ENCODE results near the gene TUT1. TPM values are rescaled to one million over a fixed set of nuclear protein-coding genes. Genes with fewer than 3 reads are reported as not detected.

The TUT1 gene
- total RNA-seq, 2 experiments from 2014 or later: 22.5 to 38.2 TPM

- Histone ChIP-seq H4K20me1 (ENCODE audit: insufficient read depth, low read length) (peaks cover 6% of the 10 kb centered on the region; the same call in 1 of the 2 replicates), H3K27ac (ENCODE audit: low read depth, low read length, poor library complexity, severe bottlenecking) (no peak overlapping the region), H3K9me3 (ENCODE audit: low read length) (no peaks in the 10 kb centered on the region), H3K36me3 (ENCODE audit: insufficient read depth, low read length) (peaks cover 90% of the 10 kb centered on the region), H3K9me2 (ENCODE audit: insufficient read depth, low read length) (no peaks in the 10 kb centered on the region), H3K4me3 (ENCODE audit: low read depth, low read length, poor library complexity, severe bottlenecking) (no peak overlapping the region), H3K79me2 (ENCODE audit: insufficient read depth, low read depth, low read length) (peaks cover 22% of the 10 kb centered on the region), H2AFZ (ENCODE audit: low read length) (no peak overlapping the region), H3K4me1 (ENCODE audit: insufficient read depth, low read length, poor library complexity, severe bottlenecking) (peaks cover 20% of the 10 kb centered on the region), H3K4me2 (ENCODE audit: low read length) (no peak overlapping the region)
- intact Hi-C loops (cut with micrococcal nuclease; ENCODE audit: unreplicated experiment): no loop called here
- ChIA-PET POLR2A (interaction anchor here (1.8 kb wide), 1 partner anchor 14 kb away, joined by 5 read pairs; the partner anchor contains the start of gene TUT1), CTCF (ENCODE audit: unreplicated experiment) (no interaction called here)
- no TSS peak for BruUV-seq (replicated peaks)
- no peak for DNase-seq (ENCODE audit: low spot score)
- TF ChIP-seq, protein P1, sequence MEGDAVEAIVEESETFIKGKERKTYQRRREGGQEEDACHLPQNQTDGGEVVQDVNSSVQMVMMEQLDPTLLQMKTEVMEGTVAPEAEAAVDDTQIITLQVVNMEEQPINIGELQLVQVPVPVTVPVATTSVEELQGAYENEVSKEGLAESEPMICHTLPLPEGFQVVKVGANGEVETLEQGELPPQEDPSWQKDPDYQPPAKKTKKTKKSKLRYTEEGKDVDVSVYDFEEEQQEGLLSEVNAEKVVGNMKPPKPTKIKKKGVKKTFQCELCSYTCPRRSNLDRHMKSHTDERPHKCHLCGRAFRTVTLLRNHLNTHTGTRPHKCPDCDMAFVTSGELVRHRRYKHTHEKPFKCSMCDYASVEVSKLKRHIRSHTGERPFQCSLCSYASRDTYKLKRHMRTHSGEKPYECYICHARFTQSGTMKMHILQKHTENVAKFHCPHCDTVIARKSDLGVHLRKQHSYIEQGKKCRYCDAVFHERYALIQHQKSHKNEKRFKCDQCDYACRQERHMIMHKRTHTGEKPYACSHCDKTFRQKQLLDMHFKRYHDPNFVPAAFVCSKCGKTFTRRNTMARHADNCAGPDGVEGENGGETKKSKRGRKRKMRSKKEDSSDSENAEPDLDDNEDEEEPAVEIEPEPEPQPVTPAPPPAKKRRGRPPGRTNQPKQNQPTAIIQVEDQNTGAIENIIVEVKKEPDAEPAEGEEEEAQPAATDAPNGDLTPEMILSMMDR (conservative IDR thresholded peaks at IDR 0.05; ENCODE audit: low read length): no peak
- no peak for TF ChIP-seq EZH2phosphoT487 (IDR thresholded peaks at IDR 0.05; ENCODE audit: borderline replicate concordance, low read depth, low read length)
These were observed 14.1 kb downstream of the TUT1 start for GRCh38 chr11:62577046-62577714.

DNA sequence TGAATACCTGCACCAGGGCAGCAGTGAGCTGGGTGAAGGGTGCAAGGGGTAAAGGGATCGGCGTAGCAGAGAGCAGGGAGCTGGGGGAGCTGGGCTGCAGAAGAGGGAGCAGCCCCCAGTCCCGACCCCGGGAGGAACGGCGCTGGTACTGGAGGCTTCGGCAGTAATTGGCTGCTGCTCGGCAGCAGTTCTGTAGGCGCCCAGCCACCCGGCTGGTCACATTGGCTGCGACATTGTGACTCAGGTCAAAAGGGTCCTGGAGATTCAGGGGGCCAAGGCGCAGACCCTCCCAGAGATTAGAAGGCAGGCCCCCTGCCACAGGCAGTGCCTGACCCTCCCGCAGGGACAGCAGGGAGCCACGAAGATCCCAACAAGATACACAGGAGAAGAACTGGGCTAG lies 15.5 kb downstream of the TUT1 start:
- ChIA-PET CTCF (ENCODE audit: unreplicated experiment) (no interaction called here), POLR2A (no interaction called here)
- Histone ChIP-seq H2AFZ (ENCODE audit: low read length) (no peak overlapping the region), H3K9me3 (ENCODE audit: low read length) (no peaks in the 10 kb centered on the region), H3K4me2 (ENCODE audit: low read length) (no peak overlapping the region; the same call in 1 of the 2 replicates), H3K4me1 (ENCODE audit: insufficient read depth, low read length, poor library complexity, severe bottlenecking) (peaks cover 30% of the 10 kb centered on the region), H3K4me3 (ENCODE audit: low read depth, low read length, poor library complexity, severe bottlenecking) (no peak overlapping the region), H3K36me3 (ENCODE audit: insufficient read depth, low read length) (peaks cover 90% of the 10 kb centered on the region), H3K79me2 (ENCODE audit: insufficient read depth, low read depth, low read length) (peaks cover 36% of the 10 kb centered on the region), H3K9me2 (ENCODE audit: insufficient read depth, low read length) (no peaks in the 10 kb centered on the region), H3K27ac (ENCODE audit: low read depth, low read length, poor library complexity, severe bottlenecking) (no peak overlapping the region), H4K20me1 (ENCODE audit: insufficient read depth, low read length) (peaks cover 15% of the 10 kb centered on the region)
- intact Hi-C loops (cut with micrococcal nuclease; ENCODE audit: unreplicated experiment): loop anchor here (2.0 kb wide), 1 partner anchor 15 kb away; the partner anchor contains the start of gene TUT1
- TF ChIP-seq EZH2phosphoT487 (IDR thresholded peaks at IDR 0.05; ENCODE audit: borderline replicate concordance, low read depth, low read length): no peak
- TF ChIP-seq, protein P1 (conservative IDR thresholded peaks at IDR 0.05; ENCODE audit: low read length): no peak
- no TSS peak for BruUV-seq (replicated peaks)
- DNase-seq (ENCODE audit: low spot score): no peak

GRCh38 chr11:62575156-62575555 lies 16.2 kb downstream of the TUT1 start:
- Histone ChIP-seq H3K9me3 (ENCODE audit: low read length) (no peaks in the 10 kb centered on the region), H3K4me2 (ENCODE audit: low read length) (peak overlapping the region; percentile 90), H3K36me3 (ENCODE audit: insufficient read depth, low read length) (peaks cover 90% of the 10 kb centered on the region), H3K4me3 (ENCODE audit: low read depth, low read length, poor library complexity, severe bottlenecking) (peak overlapping the region; percentile 87), H4K20me1 (ENCODE audit: insufficient read depth, low read length) (peaks cover 16% of the 10 kb centered on the region), H3K4me1 (ENCODE audit: insufficient read depth, low read length, poor library complexity, severe bottlenecking) (peaks cover 34% of the 10 kb centered on the region), H3K27ac (ENCODE audit: low read depth, low read length, poor library complexity, severe bottlenecking) (peak overlapping the region; percentile 62), H3K79me2 (ENCODE audit: insufficient read depth, low read depth, low read length) (peaks cover 43% of the 10 kb centered on the region), H3K9me2 (ENCODE audit: insufficient read depth, low read length) (no peaks in the 10 kb centered on the region), H2AFZ (ENCODE audit: low read length) (no peak overlapping the region)
- intact Hi-C loops (cut with micrococcal nuclease; ENCODE audit: unreplicated experiment): loop anchor here (2.0 kb wide), 1 partner anchor 16 kb away; the partner anchor contains the start of gene TUT1
- TF ChIP-seq, protein P1 (conservative IDR thresholded peaks at IDR 0.05; ENCODE audit: low read length): no peak
- no peak for TF ChIP-seq EZH2phosphoT487 (IDR thresholded peaks at IDR 0.05; ENCODE audit: borderline replicate concordance, low read depth, low read length)
- BruUV-seq (replicated peaks): no TSS peak
- DNase-seq (ENCODE audit: low spot score): no peak
- CTCF ChIA-PET (ENCODE audit: unreplicated experiment): no interaction called here
- POLR2A ChIA-PET: interaction anchor here (1.4 to 2.0 kb wide), 3 partner anchors 17 to 25 kb away, joined by 3 to 35 read pairs (median 6); partner anchors contain the start of gene TUT1

Measured in OCI-LY7 (cell line).